Germinal center (tissue), 1 donor: Measurements from ENCODE around the gene LRRC75B.
"Not testable (repeated sequence)": the region's sequence is repeated elsewhere in the genome, so short reads cannot be mapped to it uniquely, and the experiment has no call there.

Experiments
- DNase-seq: peaks from one replicate; pipeline ENCODE4 v3.0.0; 2012; ENCODE audit warnings: mixed read lengths, low spot score

Gene LRRC75B

DNA sequence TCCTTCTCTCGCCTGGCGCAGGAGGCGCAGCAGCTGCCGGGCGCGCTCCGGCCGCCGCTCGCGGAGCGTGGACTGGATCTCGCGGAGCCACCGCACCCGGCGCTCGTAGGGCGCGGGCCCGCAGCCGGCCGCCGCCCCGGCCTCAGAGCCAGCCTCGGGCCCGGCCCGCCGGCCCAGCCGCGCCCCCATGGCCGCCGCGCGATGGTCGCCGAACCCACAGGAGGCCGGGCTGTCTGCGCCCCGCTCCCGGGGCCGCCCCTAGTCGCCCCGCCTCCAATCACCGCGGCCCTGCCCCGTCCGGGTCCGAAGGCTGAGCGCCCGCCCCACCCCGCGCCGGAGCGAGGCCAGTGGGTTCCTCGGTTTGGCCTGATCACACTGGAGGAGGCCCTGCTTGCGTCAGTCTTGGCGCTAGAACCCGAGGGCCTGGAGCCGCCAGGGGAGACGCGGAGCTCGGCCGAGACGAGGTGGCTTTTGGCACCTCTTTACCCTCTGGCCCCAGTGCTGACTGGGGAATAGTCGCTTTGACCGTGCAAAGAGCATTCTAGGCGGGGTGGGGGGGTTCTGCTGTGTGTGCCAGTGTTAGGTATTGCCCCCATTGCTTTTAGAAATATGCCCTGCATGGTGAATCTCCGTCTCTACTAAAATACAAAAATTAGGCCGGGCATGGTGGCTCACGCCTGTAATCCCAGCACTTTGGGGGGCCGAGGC, at the start of gene LRRC75B:
Gene LRRC75B, minus strand, starts transcription at position 223 of the 708 bp plus-strand sequence. Its CDS starts 34 bp downstream, at position 189.
- DNase-seq = peak; percentile 75

DNA sequence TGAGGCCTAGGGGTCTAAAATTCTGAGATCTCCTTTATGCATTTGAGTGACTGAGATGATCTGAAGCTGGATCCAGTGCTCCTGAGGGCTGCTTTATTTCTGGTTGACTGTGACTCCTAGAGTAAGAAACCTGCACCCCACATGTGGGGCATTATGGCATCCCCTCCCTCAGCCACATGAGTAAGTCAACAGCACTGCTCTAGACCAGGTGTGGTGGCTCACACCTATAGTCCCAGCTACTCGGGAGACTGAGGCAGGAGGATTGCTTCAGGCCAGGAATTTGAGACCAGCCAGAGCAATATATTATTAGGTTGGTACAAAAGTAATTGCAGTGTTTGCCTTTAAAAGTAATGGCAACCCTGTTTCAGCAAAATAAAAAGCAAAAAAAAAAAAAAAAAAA, 49.4 kb upstream of the LRRC75B start:
- not testable (repeated sequence) for DNase-seq

DNA sequence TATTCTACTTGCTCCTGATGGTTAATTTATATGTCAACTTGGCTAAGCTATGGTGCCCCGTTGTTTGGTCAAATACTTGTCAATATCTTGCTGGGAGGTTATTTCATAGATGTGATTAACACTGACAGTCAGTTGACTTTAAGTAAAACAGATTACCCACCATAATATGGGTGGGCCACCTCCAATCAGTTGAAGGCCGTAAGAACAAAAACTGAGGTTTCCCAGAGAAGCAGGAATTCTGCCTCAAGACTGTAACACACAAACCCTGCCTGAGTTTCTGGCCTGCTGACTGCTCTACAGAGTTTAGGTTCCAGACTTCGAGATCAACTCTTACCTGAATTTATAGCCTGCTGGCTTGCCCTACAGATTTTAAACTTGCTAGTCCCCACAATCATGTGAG, 43.6 kb upstream of the LRRC75B start:
- DNase-seq = not testable (repeated sequence)

GRCh38 chr22:24634776-24635389, 42.0 kb upstream of the LRRC75B start:
- DNase-seq = not testable (repeated sequence)

- DNase-seq = not testable (repeated sequence)
These were observed 40.6 kb upstream of the LRRC75B start for GRCh38 chr22:24633231-24634023.

DNA sequence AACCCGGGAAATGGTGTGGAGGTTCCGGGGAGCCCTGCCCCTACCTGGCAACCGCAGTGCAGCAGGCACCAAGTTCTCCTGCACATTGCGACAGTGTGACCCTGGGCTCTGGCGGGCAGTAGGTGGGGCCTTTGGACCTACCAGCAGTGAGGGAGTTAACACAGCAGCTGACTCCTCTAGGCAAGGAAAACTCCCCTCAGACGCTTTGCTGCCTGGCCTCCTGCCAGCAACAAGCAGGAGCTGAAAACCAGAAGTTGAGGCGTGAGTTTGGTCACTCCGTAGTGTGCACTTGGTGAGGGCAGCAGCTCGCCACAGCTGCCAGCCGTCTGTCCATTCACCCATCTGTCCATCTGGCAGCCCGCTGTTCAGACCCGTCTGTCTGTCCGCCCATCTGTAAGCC, 39.8 kb upstream of the LRRC75B start:
- not testable (repeated sequence) for DNase-seq

DNA sequence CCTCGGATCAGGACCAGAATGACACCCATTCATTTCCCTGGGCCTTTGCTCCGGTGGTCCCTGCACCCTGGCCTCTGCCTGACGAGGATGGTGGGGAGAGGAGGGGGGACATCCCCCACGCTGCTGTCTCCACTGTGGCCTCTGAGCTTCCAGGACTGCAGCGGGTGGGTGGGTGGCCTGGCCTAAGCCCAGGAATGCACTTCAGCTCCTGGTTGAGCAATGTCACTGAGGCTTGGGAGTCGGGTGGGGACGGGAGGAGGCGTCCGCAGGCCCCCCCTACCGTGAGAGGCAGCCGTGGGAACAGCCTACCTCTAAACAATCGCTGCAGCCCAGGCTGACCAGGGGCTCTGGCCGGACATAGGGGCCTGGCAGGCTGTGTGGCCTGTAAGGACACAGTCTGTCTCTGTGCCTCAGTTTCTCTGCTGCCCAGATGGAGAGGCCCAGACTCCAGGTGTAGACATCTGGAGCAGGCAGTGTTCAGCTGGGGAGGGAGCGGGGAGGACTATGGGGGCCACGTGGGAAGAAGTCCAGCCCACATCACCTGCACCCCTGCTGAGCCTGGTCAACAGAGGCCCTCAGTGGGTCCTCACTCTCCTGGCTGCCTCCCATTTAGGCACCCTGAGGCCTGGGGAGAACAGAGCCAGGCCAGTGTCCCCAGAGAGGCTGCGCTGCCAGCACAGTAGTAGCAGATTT, 38.7 kb upstream of the LRRC75B start:
- not testable (repeated sequence) for DNase-seq

- not testable (repeated sequence) for DNase-seq
These were observed 38.0 kb upstream of the LRRC75B start for GRCh38 chr22:24630812-24631427.

DNA sequence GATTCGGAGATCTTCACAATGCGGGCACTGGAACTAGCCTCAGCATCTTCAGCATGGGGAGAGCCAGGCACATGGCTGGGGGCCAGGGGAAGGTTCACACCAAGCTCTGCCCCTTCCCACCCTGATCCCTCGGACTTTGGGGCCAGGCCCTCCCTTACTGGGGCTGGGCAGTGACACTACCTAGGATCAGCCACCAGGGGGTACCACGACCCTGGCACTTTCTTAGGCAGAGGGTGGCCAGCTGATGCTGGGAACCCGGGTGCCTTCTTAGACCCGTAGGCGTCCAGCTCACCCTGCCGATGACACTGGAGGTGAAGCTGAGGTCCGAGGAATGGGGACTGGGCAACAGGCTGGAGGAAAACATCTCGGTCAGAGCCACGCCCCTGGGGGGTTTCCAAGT, 36.2 kb upstream of the LRRC75B start:
- not testable (repeated sequence) for DNase-seq

DNA sequence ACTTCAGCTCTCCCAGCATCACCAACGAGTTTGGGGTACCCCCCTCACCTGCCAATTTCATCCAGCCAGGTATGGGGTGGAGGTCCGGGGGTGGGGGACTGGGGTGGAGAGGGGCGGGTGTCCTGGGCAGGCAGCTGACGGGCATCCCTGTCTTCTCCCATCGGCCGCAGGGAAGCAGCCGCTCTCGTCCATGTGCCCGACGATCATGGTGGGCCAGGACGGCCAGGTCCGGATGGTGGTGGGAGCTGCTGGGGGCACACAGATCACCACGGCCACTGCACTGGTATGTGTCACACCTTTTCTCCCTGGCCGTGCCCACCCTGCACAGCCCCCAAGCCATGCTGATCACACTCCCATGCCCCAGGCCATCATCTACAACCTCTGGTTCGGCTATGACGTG, 35.0 kb upstream of the LRRC75B start:
- DNase-seq = not testable (repeated sequence)

GRCh38 chr22:24622596-24622995, 29.7 kb upstream of the LRRC75B start:
- DNase-seq = not testable (repeated sequence)

DNA sequence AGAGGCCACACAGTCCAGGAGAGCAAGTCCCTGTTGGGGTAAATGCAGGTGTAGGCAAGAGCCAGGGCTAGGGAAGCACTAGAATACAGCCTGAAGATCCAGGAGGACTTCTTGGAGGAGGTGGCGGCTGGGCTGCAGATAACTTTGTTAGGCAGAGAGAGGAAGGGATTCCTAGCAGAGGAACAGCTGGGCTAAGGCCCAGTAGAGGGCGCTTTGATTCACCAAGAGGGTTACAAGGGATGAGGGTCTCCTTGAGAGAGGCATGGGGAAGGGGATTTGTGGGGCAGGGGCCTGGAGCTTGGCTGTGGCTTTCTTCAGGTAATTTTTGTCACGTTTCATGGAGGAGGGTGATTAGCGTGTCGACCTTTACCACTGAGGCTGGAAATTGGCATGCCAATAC, 28.4 kb upstream of the LRRC75B start:
- not testable (repeated sequence) for DNase-seq

GRCh38 chr22:24614794-24615193, 21.9 kb upstream of the LRRC75B start:
- not testable (repeated sequence) for DNase-seq

DNA sequence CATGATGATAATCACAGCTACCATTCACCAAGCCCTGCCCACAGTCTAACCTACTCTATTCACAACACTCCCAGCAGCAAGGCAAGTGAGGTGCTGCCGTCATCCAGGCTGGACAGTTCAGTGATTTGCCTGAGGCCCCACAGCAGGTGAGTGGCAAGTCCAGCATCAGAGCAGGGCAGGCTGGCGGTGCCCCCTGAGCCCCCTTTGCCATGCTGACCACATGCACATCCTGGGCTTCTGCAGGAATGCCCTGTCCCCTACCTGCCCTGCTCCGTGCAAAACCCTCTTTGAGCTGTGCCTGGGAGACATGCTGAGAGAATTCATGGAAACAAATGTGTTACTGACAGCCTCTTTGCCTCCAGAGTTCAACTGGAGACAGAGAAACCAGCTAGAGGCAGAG, 17.0 kb upstream of the LRRC75B start:
- DNase-seq = not testable (repeated sequence)

DNA sequence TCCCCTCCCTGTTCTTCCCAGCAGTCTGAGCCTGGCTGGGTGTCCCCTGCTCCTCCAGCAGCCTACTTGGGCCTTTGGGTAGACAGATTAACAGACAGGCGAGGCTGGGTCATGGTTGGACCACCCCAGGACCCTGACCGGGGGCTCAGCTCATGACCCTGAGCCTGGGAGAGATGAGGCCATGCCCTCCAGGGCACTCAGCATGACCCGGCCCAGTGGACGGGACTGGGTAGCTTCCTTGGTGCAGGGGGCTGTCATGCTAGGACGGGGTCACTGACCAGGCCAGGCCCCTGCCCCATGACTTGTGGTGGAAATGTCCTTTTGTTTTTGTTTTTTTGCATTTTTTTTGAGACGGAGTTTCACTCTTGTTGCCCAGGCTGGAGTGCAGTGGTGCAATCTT, 15.5 kb upstream of the LRRC75B start:
- not testable (repeated sequence) for DNase-seq

- DNase-seq = not testable (repeated sequence)
These were observed 14.6 kb upstream of the LRRC75B start for GRCh38 chr22:24607429-24607983.

DNA sequence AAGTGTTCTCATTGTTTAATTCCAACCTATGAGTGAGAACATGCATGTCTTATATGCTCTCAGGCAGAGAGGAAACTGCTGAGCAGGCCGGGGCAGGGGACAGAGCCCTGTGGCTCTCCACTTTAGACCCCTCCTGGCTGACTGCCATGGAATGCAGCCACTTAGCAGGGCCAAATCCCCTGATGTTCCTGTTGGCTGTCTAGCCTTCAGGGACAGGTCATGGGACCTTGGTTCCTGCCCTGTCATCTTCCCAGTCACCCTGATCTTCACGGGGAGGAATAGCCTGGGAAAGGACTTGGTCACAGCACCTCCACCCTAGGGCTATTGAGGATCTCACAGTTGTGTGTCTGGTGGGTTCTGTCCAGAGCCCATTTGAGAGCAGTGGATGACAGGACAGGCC, 13.5 kb upstream of the LRRC75B start:
- not testable (repeated sequence) for DNase-seq

DNA sequence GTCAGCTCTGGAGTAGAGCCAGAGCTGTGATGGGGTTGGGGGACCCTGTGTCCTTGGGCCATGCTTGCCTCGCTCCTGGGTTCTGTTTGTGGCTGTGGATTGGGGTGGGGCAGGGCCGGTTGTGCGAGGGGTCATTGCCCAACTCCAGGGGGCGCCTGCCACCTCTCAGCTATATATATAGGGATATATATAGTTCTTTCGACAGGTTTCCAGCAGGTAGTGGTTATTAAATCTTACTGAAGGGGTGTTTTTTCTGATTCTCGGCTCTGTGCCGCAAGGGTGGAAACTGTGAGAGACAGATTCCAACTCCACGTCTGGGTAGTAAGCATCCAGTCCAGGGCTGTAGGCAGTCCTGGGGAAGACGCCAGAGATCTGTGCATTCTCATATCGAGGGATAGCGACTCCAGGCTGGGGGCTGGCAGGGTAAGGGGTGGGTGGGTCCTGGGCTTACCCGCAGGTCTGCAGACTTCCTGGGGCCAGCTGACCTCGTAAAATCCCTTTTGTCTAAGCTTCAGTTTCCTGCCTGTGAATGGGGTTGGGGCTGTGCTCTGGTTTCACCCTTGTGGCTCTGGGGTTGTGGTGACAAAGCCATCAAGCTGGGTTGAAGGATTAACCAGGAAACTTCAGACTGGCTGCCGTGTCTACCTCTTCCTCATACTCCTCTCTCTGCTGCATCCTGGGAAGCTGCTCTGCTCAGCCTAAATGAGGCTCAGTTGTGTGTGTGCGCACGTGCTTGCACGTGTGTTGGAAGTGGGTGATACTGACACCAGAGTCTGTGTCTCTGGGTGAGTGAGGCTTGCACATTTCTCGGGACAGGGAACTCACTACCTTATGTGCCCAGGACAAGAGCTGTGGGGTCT, 11.1 kb upstream of the LRRC75B start:
- DNase-seq = not testable (repeated sequence)

GRCh38 chr22:24602847-24603769, 10.2 kb upstream of the LRRC75B start, which contains the start of gene GGT1:
Gene GGT1 (plus strand): TSS chr22:24603193. CDS start chr22:24611082, 7,889 bp downstream.
- not testable (repeated sequence) for DNase-seq
